ENCODE measurements around the gene TREML1.
"Not testable (repeated sequence)": the region's sequence is repeated elsewhere in the genome, so short reads cannot be mapped to it uniquely, and the experiment has no call there.

The TREML1 gene

GRCh38 chr6:41147917-41148316 lies 6.2 kb downstream of the TREML1 start:
- no peak for DNase-seq (ENCODE audit: low read depth, low spot score)

- no peak for DNase-seq (ENCODE audit: low read depth, low spot score)
These were observed 17.2 kb downstream of the TREML1 start for GRCh38 chr6:41136911-41137310.

- DNase-seq (ENCODE audit: low read depth, low spot score): no peak
These were observed 18.9 kb downstream of the TREML1 start for GRCh38 chr6:41135062-41135832.

GRCh38 chr6:41132254-41132653 lies 21.9 kb downstream of the TREML1 start:
- DNase-seq (ENCODE audit: low read depth, low spot score): peak; percentile 44

GRCh38 chr6:41125282-41125681 lies 28.9 kb downstream of the TREML1 start:
- no peak for DNase-seq (ENCODE audit: low read depth, low spot score)

- DNase-seq (ENCODE audit: low read depth, low spot score): no peak
These were observed 31.2 kb downstream of the TREML1 start for GRCh38 chr6:41122918-41123317.

GRCh38 chr6:41122373-41122772 lies 31.8 kb downstream of the TREML1 start:
- no peak for DNase-seq (ENCODE audit: low read depth, low spot score)

- no peak for DNase-seq (ENCODE audit: low read depth, low spot score)
These were observed 34.1 kb downstream of the TREML1 start for GRCh38 chr6:41120058-41120457.

GRCh38 chr6:41119508-41119907 lies 34.6 kb downstream of the TREML1 start:
- no peak for DNase-seq (ENCODE audit: low read depth, low spot score)

- DNase-seq (ENCODE audit: low read depth, low spot score): not testable (repeated sequence)
These were observed 39.1 kb downstream of the TREML1 start for GRCh38 chr6:41115027-41115426.

- peak; percentile 50 for DNase-seq (ENCODE audit: low read depth, low spot score)
These were observed 43.1 kb downstream of the TREML1 start for GRCh38 chr6:41111017-41111416.

- DNase-seq (ENCODE audit: low read depth, low spot score): no peak
These were observed 50.3 kb downstream of the TREML1 start for GRCh38 chr6:41103847-41104246.

- DNase-seq (ENCODE audit: low read depth, low spot score): peak; percentile 76
These were observed 53.3 kb downstream of the TREML1 start for GRCh38 chr6:41100871-41101287.

Data from ELF-1 (cell line).